ENCODE results near the gene NPHP4. TPM values are rescaled to one million over a fixed set of nuclear protein-coding genes. Genes with fewer than 3 reads are reported as not detected.

Gene NPHP4
- total RNA-seq, 1 donor from 2014 or later, result 16.1 TPM

DNA sequence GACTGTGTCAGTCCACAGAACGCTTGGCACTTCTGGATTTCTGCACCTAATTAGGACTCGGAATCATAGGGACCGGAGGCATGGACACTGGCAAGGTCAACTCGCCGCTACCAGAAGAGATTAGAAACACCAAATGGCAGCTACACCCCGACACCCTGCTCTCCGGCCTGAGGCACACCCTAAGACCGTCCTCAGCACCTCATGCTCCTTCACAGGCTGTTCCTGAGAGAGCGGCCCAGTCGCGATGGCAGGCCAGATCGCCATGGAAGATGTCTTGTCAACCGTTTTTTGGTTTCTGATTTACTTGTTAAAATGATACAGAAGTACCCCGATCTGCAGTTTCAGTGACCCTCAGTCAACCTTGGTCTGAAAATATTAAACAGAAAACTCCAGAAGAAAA, 46.8 kb downstream of the NPHP4 start:
- H3K36me3 ChIP-seq, result peaks cover 50% of the 10 kb centered on the region
- TF ChIP-seq, protein P1, sequence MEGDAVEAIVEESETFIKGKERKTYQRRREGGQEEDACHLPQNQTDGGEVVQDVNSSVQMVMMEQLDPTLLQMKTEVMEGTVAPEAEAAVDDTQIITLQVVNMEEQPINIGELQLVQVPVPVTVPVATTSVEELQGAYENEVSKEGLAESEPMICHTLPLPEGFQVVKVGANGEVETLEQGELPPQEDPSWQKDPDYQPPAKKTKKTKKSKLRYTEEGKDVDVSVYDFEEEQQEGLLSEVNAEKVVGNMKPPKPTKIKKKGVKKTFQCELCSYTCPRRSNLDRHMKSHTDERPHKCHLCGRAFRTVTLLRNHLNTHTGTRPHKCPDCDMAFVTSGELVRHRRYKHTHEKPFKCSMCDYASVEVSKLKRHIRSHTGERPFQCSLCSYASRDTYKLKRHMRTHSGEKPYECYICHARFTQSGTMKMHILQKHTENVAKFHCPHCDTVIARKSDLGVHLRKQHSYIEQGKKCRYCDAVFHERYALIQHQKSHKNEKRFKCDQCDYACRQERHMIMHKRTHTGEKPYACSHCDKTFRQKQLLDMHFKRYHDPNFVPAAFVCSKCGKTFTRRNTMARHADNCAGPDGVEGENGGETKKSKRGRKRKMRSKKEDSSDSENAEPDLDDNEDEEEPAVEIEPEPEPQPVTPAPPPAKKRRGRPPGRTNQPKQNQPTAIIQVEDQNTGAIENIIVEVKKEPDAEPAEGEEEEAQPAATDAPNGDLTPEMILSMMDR (IDR thresholded peaks at IDR 0.05), result no peak
- H3K27ac ChIP-seq, result no peak overlapping the region
- no peak overlapping the region for H3K4me3 ChIP-seq
- no peaks in the 10 kb centered on the region for H3K4me1 ChIP-seq
- intact Hi-C loops (cut with DNase I), result no loop called here
- ATAC-seq (no peak), DNase-seq (no peak)
- no peaks in the 10 kb centered on the region for H3K27me3 ChIP-seq (ENCODE audit: low read depth)
- H3K9me3 ChIP-seq, result no peaks in the 10 kb centered on the region

DNA sequence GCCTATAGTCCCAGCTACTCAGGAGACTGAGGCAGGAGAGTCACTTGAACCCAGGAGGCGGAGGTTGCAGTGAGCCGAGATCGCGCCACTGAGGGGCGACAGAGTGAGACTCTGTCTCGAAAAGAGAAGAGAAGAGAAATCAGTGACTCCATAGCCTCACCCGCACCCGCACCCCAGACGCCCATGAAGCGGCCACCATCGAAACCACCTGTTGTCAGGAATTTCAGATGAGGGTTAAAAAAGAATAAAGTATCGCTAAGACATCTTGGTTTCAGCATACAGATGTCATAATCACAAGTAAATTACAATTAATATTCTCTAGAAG, 47.4 kb downstream of the NPHP4 start:
- ATAC-seq, result no peak
- Histone ChIP-seq H3K4me3 (no peak overlapping the region), H3K27ac (no peak overlapping the region), H3K9me3 (no peaks in the 10 kb centered on the region), H3K36me3 (peaks cover 50% of the 10 kb centered on the region), H3K4me1 (no peaks in the 10 kb centered on the region), H3K27me3 (ENCODE audit: low read depth) (no peaks in the 10 kb centered on the region)
- intact Hi-C loops (cut with DNase I), result no loop called here
- TF ChIP-seq, protein P1 (IDR thresholded peaks at IDR 0.05), result no peak
- DNase-seq, result no peak

DNA sequence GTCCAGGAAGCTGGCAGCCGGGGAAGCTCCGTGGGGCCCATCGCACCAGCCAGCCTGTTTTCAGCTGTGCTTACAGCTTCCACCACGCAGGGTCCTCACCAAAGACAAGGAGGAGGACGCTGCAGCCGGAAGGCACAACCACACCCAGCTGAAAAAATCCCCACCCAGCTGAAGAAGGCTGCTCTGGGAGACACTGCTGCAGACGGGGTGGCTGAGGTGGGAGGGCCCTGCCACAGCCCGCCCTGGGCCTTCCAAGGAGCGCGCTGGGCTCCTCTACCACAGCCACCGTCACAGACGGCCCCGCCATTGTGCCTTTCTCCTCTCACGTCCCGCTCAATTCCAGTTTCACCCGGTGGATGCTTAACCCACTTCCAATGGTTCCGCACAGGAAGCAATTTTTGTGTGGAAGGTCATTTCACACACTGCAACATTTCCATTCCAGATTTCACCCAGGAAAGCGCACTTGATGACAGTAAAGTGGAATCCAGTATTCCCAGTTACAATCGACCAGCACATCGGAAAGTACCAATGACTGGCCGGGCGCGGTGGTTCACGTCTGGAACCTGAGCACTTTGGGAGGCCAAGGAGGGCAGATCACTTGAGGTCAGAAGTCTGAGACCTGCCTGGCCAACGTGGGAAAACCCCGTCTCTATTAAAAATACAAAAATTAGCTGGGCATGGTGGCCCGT, 47.9 kb downstream of the NPHP4 start:
- H3K4me3 ChIP-seq, result no peak overlapping the region
- intact Hi-C loops (cut with DNase I), result no loop called here
- TF ChIP-seq, protein P1 (IDR thresholded peaks at IDR 0.05), result no peak
- no peak for DNase-seq
- peaks cover 50% of the 10 kb centered on the region for H3K36me3 ChIP-seq
- peak in 1 of 2 donors; percentile 32 for ATAC-seq
- no peaks in the 10 kb centered on the region for H3K9me3 ChIP-seq
- no peaks in the 10 kb centered on the region for H3K27me3 ChIP-seq (ENCODE audit: low read depth)
- no peaks in the 10 kb centered on the region for H3K4me1 ChIP-seq
- H3K27ac ChIP-seq, result no peak overlapping the region

DNA sequence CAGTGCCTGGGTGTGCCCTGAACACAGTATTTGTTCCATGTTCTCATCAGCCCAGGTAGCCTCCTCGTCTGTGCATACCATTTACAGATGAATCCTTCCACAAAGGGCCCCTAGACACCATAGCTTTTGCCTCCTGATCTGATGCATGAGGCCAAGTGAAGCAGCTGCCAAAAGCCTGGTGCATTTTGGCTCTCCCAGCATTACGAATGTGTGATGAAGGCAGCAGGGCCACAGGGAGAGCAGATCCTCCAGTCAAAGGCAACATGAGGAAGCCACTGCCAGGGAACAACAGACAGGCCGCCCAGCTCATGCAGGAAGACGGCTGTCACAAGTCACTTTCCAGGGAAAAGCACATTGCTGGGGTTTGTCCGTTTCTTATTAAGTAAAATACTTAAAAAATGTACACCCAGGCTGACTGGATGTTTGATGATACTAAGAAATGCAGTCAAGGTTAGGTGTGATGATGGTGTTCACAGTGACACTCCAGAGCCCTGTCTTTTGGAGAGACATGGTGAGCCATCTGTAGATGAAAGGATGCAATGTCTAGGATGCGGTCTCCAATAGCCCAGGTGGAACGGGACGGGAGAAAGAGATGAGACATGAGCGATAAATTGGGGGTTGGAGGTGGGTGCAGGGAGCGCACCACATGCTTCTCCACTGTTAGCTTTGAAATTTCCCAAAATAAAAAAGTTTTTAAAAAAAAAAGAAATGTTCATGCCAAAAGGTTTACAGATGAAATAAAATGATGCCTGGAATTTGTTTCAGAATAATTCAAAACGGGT, 48.7 kb downstream of the NPHP4 start:
- H3K36me3 ChIP-seq, result peaks cover 49% of the 10 kb centered on the region
- H3K4me3 ChIP-seq, result no peak overlapping the region
- DNase-seq (no peak), ATAC-seq (no peak)
- TF ChIP-seq, protein P1 (IDR thresholded peaks at IDR 0.05), result no peak
- no peaks in the 10 kb centered on the region for H3K4me1 ChIP-seq
- no peaks in the 10 kb centered on the region for H3K9me3 ChIP-seq
- no peaks in the 10 kb centered on the region for H3K27me3 ChIP-seq (ENCODE audit: low read depth)
- no peak overlapping the region for H3K27ac ChIP-seq
- intact Hi-C loops (cut with DNase I), result no loop called here

GRCh38 chr1:5941671-5942070, 50.6 kb downstream of the NPHP4 start:
- Histone ChIP-seq H3K4me1 (no peaks in the 10 kb centered on the region), H3K4me3 (no peak overlapping the region), H3K36me3 (peaks cover 45% of the 10 kb centered on the region), H3K27me3 (ENCODE audit: low read depth) (no peaks in the 10 kb centered on the region), H3K27ac (no peak overlapping the region), H3K9me3 (no peaks in the 10 kb centered on the region)
- TF ChIP-seq, protein P1 (IDR thresholded peaks at IDR 0.05), result no peak
- DNase-seq (no peak), ATAC-seq (no peak)
- intact Hi-C loops (cut with DNase I), result no loop called here
